GM12873 (cell line): ENCODE measurements around the gene TCP11.

Source experiments
- CTCF ChIP-seq: IDR thresholded peaks from 2 replicates; pipeline ENCODE4 v1.5.1; 2012; ENCODE audit warnings: low read depth, mild to moderate bottlenecking, moderate library complexity, low read length, control low read depth; ENCODE audit not compliant: insufficient read depth; ENCODE audit errors: missing control alignments

TCP11 gene

GRCh38 chr6:35183935-35184334 is 42.8 kb upstream of the TCP11 start:
- TF ChIP-seq CTCF = no peak

- TF ChIP-seq CTCF = no peak
Observed at GRCh38 chr6:35183281-35183680, 42.1 kb upstream of the TCP11 start.

DNA sequence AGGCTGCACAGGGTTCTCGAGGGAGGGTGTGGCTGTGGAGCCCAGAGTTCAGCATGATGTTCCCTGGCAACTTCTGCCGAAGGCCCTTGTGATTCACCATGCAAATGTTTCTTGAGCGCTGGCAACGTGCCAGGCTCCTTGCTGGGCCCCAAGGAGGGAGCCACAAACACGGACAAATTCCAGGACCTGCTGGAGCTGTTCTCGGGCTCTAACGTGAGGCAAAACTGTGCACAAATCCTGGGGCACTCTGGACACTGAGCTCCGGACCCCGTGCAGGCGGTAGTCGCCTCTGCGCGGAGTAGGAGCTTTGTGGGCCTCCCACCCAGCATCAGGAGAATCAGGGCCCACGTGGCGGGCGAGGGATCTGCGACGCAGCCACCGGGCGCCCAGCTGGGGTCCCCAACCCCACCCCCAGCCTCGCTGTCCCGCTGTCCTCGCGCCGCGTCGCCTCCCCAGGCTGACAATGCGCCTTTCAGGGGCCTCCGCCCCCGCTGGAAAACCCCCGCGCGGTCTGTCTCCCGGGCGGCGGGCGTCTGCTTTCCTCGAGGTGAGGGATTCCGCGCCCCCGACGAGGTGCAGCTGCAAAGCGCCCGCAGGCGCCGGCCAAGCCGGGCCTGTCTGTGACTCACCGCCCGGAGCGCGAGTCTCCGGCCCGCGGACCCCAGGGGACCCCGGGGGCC is 40.9 kb upstream of the TCP11 start:
- TF ChIP-seq CTCF = no peak

- no peak for TF ChIP-seq CTCF
Observed at GRCh38 chr6:35181308-35181932, 40.3 kb upstream of the TCP11 start.

DNA sequence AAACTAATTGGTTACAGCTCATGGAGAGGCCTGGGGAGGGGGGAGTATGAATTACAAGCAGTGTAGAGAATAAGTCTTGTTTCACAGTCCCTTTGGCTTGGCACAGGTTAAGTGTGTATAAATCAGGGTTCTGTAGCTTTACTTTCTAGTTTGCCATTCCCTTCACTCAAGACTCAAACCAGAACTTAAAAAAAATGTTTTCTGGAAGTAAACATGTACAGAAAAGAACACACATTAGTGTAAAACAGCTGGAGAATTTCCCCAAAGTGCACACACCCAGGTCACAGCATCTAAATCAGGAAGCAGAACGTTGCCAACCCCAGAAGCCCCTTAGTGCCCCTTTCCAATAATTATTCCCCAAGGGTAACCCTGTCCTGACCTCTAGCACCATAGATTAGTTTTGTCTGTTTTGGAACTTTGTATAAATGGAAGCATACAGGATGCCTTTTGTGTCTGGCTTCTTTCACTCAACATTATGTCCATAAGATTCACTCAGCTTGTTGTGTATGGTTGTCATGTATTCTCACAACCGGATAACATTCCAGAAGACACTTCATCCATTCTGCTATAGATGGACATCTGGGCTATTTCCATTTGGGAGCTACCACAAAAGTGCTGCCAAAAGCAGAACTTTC is 38.9 kb upstream of the TCP11 start:
- no peak for TF ChIP-seq CTCF

GRCh38 chr6:35178932-35179832 is 38.0 kb upstream of the TCP11 start:
- peak; percentile 45 for TF ChIP-seq CTCF
